Measurements from ENCODE around the gene DDX49. TPM values are rescaled to one million over a fixed set of nuclear protein-coding genes. Genes with fewer than 3 reads are reported as not detected.

Gene DDX49
- total and polyA plus RNA-seq, 2 of the 4 experiments (the other 2 are of a cell fraction), result 50.9 to 52.1 TPM

DNA sequence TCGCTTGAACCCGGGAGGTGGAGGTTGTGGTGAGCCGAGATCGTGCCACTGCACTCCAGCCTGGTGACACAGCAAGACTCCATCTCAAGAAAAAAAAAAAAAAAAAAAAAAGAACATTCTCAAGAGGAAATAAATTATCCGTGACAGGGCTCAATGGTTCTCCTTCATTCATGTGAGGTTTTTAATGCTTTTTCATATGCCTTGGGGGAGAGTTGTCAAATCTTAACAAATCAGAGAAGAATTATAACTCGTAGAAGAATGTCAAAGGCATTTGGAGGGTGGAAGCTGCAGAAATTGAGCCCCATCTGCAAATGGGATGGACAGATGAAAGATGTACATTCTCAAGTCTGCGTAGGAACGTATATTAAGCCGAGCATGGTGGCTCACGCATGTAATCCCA, 56.4 kb downstream of the DDX49 start:
- Histone ChIP-seq H3K4me1 (ENCODE audit: control insufficient read depth, insufficient read depth, low read length) (peaks cover 6% of the 10 kb centered on the region), H2AK9ac (replicated peaks; ENCODE audit: low read depth, low read length, poor library complexity) (no peak overlapping the region), H4K91ac (ENCODE audit: insufficient read depth, low read depth, low read length) (no peak overlapping the region), H3K18ac (ENCODE audit: low read depth, low read length) (no peak overlapping the region), H3K4me3 (ENCODE audit: insufficient read depth, low read depth, low read length) (no peak overlapping the region), H2BK120ac (ENCODE audit: low read depth, low read length) (no peak overlapping the region), H4K20me1 (ENCODE audit: insufficient read depth, low read length) (no peaks in the 10 kb centered on the region), H3K9ac (ENCODE audit: low read depth, low read length) (no peak overlapping the region), H2BK15ac (ENCODE audit: low read depth, low read length) (no peak overlapping the region), H4K8ac (ENCODE audit: low read depth in 2 of 2, low read length in 2 of 2) (no peak overlapping the region), H3K23ac (ENCODE audit: low read depth, low read length) (no peak overlapping the region), H3K4me2 (ENCODE audit: low read depth, low read length) (no peak overlapping the region), H3K56ac (ENCODE audit: extremely low read depth, insufficient read depth, low read length) (no peak overlapping the region), H3K9me1 (ENCODE audit: insufficient read depth, low read length) (no peaks in the 10 kb centered on the region), H3K36me3 (ENCODE audit: control insufficient read depth, insufficient read depth, low read length) (no peaks in the 10 kb centered on the region), H2AFZ (replicated peaks; ENCODE audit: low read length, poor library complexity) (no peak overlapping the region), H2AK5ac (ENCODE audit: low read depth, low read length) (no peak overlapping the region), H2BK5ac (ENCODE audit: low read depth, low read length, poor library complexity, severe bottlenecking) (no peak overlapping the region), H3K4ac (ENCODE audit: low read depth, low read length) (no peak overlapping the region), H3K79me1 (ENCODE audit: low read depth in 1 of 2, low read length in 2 of 2) (no peaks in the 10 kb centered on the region), H3K9me3 (ENCODE audit: control insufficient read depth, insufficient read depth, low read length) (no peaks in the 10 kb centered on the region), H3K14ac (replicated peaks; ENCODE audit: low read depth, low read length) (no peak overlapping the region), H3K27ac (ENCODE audit: insufficient read depth, low read length) (no peak overlapping the region), H2BK20ac (ENCODE audit: low read depth, low read length) (no peak overlapping the region), H4K5ac (ENCODE audit: low read depth, low read length) (no peak overlapping the region), H3K27me3 (ENCODE audit: control insufficient read depth, insufficient read depth, low read length) (no peaks in the 10 kb centered on the region)
- ChIA-PET POLR2A (ENCODE audit: unreplicated experiment) (no interaction called here), CTCF (interaction anchor here (0.7 kb wide), 1 partner anchor 15 kb away, joined by 3 read pairs; no protein-coding TSS in a partner anchor)
- dilution Hi-C loops (cut with HindIII; ENCODE audit: low sequenced_read_pairs, unreplicated experiment), result no loop called here
- no peak for DNase-seq
- in situ Hi-C loops (cut with MboI; ENCODE audit: low sequenced_read_pairs), result no loop called here
- WGBS, 2 experiments (ENCODE audit: extremely low coverage in 2 of 2, insufficient read length in 1 of 2), result 95% methylated on average over 5 of the region's 10 CpGs; no CpG with 5 or more reads in 1 of the 2 experiments
- ATAC-seq (ENCODE audit: low read depth), result no peak
- no TSS peak for BruUV-seq (replicated peaks)
- intact Hi-C loops (cut with micrococcal nuclease), result no loop called here
- TF ChIP-seq RFX5 (IDR thresholded peaks at IDR 0.05; ENCODE audit: low read depth, low read length) (no peak), POLR2A (IDR thresholded peaks at IDR 0.05; ENCODE audit: low read depth, low read length) (no peak), RAD21 (IDR thresholded peaks at IDR 0.05; ENCODE audit: low read length) (no peak)

Other genes with a start within 250 kb of the DDX49 start
- gene CRTC1, start 236.0 kb upstream of the DDX49 start, total RNA-seq (2012; rRNA removed), result 0.18 and 0.28 TPM in 2 replicates
- gene CRTC1, start 236.0 kb upstream of the DDX49 start, polyA plus RNA-seq (2012; rRNA removed), result 5.7 and 6.5 TPM in 2 replicates
- gene COMP, start 128.4 kb upstream of the DDX49 start, total RNA-seq (2012; rRNA removed), result under 0.01 TPM in 2 replicates
- 0.34 and 0.43 TPM in 2 replicates for gene COMP, start 128.4 kb upstream of the DDX49 start, polyA plus RNA-seq (2012; rRNA removed)
- 31.2 and 31.4 TPM in 2 replicates for gene UPF1, start 87.8 kb upstream of the DDX49 start, total RNA-seq (2012; rRNA removed)
- gene UPF1, start 87.8 kb upstream of the DDX49 start, polyA plus RNA-seq (2012; rRNA removed), result 39.2 and 50.3 TPM in 2 replicates
- gene CERS1, start 23.6 kb upstream of the DDX49 start, total RNA-seq (2012; rRNA removed), result 0.56 and 0.90 TPM in 2 replicates
- 4.1 and 4.3 TPM in 2 replicates for gene CERS1, start 23.6 kb upstream of the DDX49 start, polyA plus RNA-seq (2012; rRNA removed)
- gene COPE, start 328 bp upstream of the DDX49 start, total RNA-seq (2012; rRNA removed), result 310 and 347 TPM in 2 replicates
- gene COPE, start 328 bp upstream of the DDX49 start, polyA plus RNA-seq (2012; rRNA removed), result 461 and 500 TPM in 2 replicates
- gene HOMER3, start 21.5 kb downstream of the DDX49 start, total RNA-seq (2012; rRNA removed), result 50.8 and 53.4 TPM in 2 replicates
- 77.0 and 84.5 TPM in 2 replicates for gene HOMER3, start 21.5 kb downstream of the DDX49 start, polyA plus RNA-seq (2012; rRNA removed)
- 23.3 and 25.8 TPM in 2 replicates for gene SUGP2, start 113.8 kb downstream of the DDX49 start, total RNA-seq (2012; rRNA removed)
- 58.5 and 69.2 TPM in 2 replicates for gene SUGP2, start 113.8 kb downstream of the DDX49 start, polyA plus RNA-seq (2012; rRNA removed)
- gene ARMC6, start 113.9 kb downstream of the DDX49 start, total RNA-seq (2012; rRNA removed), result 46.7 and 52.7 TPM in 2 replicates
- gene ARMC6, start 113.9 kb downstream of the DDX49 start, polyA plus RNA-seq (2012; rRNA removed), result 41.5 and 44.7 TPM in 2 replicates
- 1.9 and 2.0 TPM in 2 replicates for gene SLC25A42, start 144.3 kb downstream of the DDX49 start, total RNA-seq (2012; rRNA removed)
- gene SLC25A42, start 144.3 kb downstream of the DDX49 start, polyA plus RNA-seq (2012; rRNA removed), result 8.6 and 9.9 TPM in 2 replicates
- 11.1 TPM in 2 replicates for gene TMEM161A, start 218.8 kb downstream of the DDX49 start, total RNA-seq (2012; rRNA removed)
- 34.8 and 45.9 TPM in 2 replicates for gene TMEM161A, start 218.8 kb downstream of the DDX49 start, polyA plus RNA-seq (2012; rRNA removed)